Measurements from ENCODE around the gene KDM4F. TPM values are rescaled to one million over a fixed set of nuclear protein-coding genes. Genes with fewer than 3 reads are reported as not detected.

KDM4F gene
- total RNA-seq, 1 experiment from 2014 or later: not detected

DNA sequence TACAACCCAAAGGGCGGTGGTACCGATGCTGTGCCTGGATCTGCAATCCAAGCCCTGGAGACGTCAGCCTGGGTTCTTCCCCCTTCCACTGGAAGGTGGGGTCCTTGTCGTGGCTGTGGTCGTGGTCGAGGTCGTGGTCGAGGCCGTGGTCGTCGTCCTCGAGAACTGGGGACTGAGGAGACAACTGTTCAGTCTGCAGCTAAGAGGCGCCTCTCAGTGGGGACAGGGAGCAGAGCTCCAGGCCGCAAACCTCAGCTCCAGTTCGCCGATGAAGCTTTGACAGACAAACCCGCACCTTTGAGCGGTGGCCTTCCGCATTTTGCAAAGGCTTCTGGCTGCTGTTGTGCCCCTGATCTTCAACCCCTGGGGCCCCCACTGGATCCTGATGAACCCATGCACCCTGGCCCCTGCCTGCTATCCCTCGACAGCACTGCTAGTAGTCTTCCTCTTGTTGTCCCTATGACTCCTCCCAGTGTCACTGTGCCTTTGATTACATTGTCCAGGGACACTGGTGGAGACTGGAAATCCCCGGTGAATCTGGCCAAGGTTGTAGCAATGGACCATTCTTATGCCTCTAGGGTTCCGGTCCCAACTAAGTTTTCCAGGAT lies 1.5 kb downstream of the KDM4F start:
- H3K9me3 ChIP-seq: no peaks in the 10 kb centered on the region
- peaks cover 10% of the 10 kb centered on the region for H3K27me3 ChIP-seq
- no peaks in the 10 kb centered on the region for H3K36me3 ChIP-seq
- no peak overlapping the region for H3K4me3 ChIP-seq
- DNase-seq: no peak

DNA sequence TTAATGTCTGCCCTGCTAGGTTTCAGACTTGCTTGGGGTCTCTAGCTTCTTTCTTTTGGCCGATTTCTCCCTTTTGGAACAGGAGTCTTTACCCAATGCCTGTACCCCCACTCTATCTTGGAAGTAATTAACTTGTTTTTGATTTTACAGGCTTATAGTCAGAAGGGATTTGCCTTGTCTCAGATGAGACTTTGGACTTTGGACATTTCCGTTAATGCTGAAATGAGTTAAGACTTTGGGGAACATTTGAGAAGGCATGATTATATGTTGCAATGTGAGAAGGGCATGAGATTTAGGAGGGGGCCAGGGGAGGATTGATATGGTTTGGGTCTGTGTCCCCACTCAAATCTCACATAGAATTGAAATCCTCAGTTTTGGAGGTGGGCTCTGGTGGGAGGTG lies 5.1 kb downstream of the KDM4F start:
- Histone ChIP-seq H3K36me3 (no peaks in the 10 kb centered on the region), H3K9me3 (no peaks in the 10 kb centered on the region), H3K27me3 (no peaks in the 10 kb centered on the region), H3K4me3 (no peak overlapping the region)
- no peak for DNase-seq

DNA sequence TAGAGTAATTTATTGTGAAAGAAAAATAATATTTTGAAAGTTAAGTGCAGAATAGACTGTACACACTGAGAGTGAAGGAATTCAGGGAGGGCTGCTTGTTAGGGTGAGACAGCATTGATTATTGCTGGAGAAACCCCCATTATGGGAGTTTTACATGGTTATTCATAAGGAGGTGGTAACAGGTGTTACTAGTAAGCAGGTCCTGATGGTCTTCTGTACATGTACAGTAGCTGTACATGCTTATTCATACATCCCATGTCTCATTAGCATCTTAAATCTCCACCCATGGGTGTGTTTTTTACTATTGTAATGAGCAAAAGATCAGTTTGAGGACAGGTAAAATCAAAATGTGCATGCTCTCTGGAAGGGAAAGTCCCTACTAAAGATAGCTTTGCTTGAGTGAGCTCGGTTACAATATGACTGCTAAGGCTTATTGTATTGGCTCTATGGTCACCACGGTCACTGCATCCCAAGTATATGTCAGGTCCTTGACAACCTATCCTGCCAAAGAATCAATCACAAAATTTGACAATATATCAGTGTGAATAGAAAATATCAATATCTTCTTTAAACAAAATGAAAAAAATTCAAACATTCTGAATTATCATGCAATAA lies 6.2 kb downstream of the KDM4F start:
- no peaks in the 10 kb centered on the region for H3K36me3 ChIP-seq
- H3K9me3 ChIP-seq: no peaks in the 10 kb centered on the region
- no peak overlapping the region for H3K4me3 ChIP-seq
- DNase-seq: no peak
- no peaks in the 10 kb centered on the region; the same call in 1 of the 2 replicates for H3K27me3 ChIP-seq

DNA sequence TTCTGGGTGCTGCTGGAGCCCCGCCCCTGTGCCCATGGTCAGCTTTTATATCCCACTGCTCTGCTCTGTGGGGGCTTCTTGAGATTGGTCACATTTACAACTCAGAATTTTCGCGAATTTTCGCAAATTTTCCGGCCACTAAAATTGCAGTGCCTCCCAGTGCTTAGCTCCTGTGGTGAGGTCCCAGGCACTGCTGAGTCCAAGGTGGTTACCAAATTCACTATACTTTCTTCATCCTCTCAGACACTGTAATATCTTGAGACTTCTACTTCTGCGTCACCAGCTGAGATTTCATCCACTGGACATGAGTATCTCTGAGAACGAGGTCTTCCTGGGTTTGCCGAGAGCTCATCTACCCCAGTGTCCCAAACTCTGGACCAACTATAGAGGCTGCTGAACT lies 8.7 kb downstream of the KDM4F start:
- Histone ChIP-seq H3K9me3 (no peaks in the 10 kb centered on the region), H3K36me3 (no peaks in the 10 kb centered on the region), H3K4me3 (no peak overlapping the region), H3K27me3 (no peaks in the 10 kb centered on the region; the same call in 1 of the 2 replicates)
- DNase-seq: no peak

DNA sequence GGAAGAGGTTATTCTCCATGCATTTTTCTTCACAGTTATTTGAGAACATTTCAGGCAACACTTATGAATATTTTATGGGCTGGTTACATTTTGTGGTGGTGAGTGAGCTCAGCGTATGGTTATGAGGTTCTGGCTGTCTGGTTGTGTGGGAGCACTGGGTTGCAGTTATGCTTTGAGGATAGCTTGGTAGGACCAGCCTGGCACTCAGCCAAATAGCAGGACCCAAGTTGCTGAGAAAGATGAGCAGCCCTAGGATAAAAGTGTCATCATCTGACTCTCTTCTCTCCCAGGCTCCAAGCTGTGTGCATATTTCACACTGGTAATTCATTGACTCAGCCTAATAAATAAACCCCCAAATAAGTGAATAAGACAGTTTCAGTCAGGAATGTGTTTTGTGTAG lies 9.4 kb downstream of the KDM4F start:
- Histone ChIP-seq H3K9me3 (no peaks in the 10 kb centered on the region), H3K4me3 (no peak overlapping the region), H3K27me3 (no peaks in the 10 kb centered on the region; the same call in 1 of the 2 replicates), H3K36me3 (no peaks in the 10 kb centered on the region)
- no peak for DNase-seq

DNA sequence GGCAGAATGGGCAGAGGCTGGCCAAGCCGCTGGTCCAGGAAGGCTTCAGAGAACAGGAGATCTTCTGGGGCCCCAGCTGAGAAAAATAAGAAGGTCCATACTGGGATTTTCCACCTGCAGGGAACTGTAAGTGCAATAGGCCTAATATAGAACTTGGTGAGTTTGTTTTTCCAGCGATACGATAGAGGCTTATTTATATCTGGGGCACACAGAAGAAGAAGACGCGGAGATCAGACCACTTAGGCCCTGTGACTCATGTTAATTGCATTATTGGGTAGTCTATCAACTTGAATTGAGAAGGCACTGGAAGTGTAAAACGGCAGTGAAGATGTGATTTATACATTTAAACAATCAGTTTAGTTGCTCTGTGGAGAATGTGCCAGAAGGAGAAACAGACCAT lies 9.8 kb downstream of the KDM4F start:
- Histone ChIP-seq H3K27me3 (no peaks in the 10 kb centered on the region; the same call in 1 of the 2 replicates), H3K9me3 (no peaks in the 10 kb centered on the region), H3K36me3 (no peaks in the 10 kb centered on the region), H3K4me3 (no peak overlapping the region)
- no peak for DNase-seq

DNA sequence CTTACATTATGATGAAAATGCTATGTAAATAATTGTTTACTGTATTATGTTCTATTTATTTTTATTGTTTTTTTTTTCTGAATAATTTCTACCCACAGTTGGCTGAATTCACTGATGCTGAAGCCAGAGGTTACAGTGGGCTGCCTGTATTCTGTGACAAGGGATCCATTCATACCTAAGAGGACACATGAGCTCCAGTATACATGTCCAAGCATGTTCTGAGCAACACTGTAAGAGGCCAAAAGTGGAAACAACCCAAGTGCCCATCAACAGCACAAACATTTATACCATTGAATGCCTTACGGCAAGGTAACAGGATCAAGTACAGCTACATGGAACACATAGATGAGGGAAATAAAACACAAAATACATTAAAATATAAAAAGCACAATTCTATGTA lies 16.1 kb downstream of the KDM4F start:
- no peaks in the 10 kb centered on the region for H3K36me3 ChIP-seq
- DNase-seq: no peak
- no peaks in the 10 kb centered on the region; the same call in 1 of the 2 replicates for H3K27me3 ChIP-seq
- H3K4me3 ChIP-seq: no peak overlapping the region
- H3K9me3 ChIP-seq: no peaks in the 10 kb centered on the region

DNA sequence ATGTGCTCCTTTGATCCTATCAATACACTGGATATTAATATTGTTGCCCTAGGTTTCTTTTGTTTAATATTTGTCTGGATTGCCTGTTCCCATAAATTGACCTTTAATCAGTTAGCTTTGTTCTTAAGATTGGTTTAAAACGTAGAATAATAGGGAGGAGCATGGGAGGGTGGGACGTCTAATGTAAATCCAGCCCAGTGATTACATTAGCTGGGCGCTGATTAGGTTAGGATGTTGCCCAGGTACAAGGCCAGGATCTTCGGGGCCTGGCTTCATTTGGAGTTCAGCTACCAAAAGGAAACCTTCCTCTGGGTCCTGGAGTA lies 17.5 kb downstream of the KDM4F start, which contains the start of gene SRSF8:
SRSF8 (plus strand) TSS at position 204 of the 323 bp plus-strand sequence. CDS start 308 bp downstream, outside the sequence.
- Histone ChIP-seq H3K4me3 (peak within 1 kb of the TSS; percentile 72), H3K36me3 (no peaks in the 10 kb centered on the region), H3K9me3 (no peaks in the 10 kb centered on the region), H3K27me3 (no peaks in the 10 kb centered on the region)
- no peak for DNase-seq

DNA sequence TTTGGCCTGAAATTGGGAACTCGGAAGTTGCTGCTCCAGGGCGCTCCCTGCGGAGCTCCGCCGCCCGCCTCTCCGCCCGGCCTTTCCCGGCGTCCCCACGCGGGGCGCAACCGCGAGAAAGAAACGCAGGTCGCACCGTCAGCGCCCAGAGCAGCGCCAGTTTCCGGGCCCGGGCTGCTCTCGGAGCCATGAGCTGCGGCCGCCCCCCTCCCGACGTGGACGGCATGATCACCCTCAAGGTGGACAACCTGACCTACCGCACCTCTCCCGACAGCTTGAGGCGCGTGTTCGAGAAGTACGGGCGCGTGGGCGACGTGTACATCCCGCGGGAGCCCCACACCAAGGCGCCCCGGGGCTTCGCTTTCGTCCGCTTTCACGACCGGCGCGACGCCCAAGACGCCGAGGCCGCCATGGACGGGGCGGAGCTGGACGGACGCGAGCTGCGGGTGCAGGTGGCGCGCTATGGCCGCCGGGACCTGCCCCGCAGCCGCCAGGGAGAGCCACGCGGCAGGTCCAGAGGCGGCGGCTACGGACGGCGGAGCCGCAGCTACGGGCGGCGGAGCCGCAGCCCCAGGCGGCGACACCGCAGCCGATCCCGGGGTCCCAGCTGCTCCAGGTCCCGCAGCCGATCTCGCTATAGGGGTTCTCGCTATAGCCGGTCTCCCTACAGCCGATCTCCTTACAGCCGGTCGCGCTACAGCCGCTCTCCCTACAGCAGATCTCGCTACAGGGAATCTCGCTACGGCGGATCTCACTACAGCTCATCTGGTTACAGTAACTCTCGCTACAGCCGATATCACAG lies 18.0 kb downstream of the KDM4F start:
- H3K9me3 ChIP-seq: no peaks in the 10 kb centered on the region
- DNase-seq: peak; percentile 82
- H3K27me3 ChIP-seq: no peaks in the 10 kb centered on the region
- H3K36me3 ChIP-seq: no peaks in the 10 kb centered on the region
- H3K4me3 ChIP-seq: peak overlapping the region; percentile 72

DNA sequence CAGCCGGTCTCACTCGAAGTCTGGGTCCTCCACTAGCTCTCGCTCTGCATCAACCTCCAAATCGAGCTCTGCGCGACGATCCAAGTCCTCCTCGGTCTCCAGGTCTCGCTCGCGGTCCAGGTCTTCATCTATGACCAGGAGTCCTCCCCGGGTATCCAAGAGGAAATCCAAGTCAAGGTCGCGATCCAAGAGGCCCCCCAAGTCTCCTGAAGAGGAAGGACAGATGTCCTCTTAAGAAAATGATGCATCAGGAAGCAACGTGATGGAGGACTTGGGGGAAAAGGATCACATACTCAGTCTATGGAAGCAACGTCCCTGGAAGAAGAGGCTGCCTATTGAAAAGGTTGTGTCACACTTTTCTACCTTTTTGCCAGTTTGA lies 18.6 kb downstream of the KDM4F start:
- Histone ChIP-seq H3K27me3 (no peaks in the 10 kb centered on the region), H3K9me3 (no peaks in the 10 kb centered on the region), H3K36me3 (no peaks in the 10 kb centered on the region), H3K4me3 (peak overlapping the region; percentile 72)
- DNase-seq: no peak

DNA sequence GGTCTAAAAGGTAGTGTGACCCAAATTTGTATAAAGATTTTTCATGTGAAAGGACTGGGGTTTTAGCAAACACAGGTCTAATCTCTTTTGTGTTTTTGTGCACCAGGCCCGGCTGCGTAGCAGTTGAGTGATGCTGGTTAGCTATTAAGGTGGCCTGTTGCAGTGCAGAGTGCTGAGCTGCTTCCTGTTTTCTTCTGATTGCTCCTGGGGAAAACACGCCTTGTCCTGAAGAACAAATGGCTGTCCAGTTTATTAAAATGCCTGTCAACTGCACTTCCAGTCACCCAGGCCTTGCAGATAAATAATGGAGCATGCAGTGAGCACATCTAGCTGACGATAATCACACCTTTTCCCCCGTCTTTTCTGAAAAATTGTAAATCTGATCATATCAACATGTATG lies 19.3 kb downstream of the KDM4F start:
- no peaks in the 10 kb centered on the region for H3K36me3 ChIP-seq
- DNase-seq: peak; percentile 78

DNA sequence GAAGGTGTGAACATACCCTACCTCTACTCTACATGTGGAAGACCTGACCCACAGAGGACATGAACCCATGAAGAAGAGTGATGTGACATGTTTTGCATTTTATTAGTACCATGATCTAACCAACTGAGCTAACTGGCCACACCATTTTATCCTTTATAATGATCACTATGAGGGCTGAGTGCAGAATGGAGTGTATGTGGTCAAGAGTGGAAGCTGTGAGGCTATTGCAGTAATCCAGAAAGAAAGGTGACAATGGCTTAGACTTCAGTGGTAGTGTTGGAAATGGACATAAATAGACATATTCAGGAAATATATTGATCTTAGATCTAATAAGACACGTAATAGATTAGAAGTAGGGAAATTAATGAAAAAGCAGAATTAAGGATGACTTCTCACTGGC lies 21.2 kb downstream of the KDM4F start:
- Histone ChIP-seq H3K4me3 (no peak overlapping the region), H3K36me3 (no peaks in the 10 kb centered on the region), H3K27me3 (no peaks in the 10 kb centered on the region), H3K9me3 (no peaks in the 10 kb centered on the region)
- no peak for DNase-seq

More for the DNA sequence above, 19.3 kb downstream of the KDM4F start:
- H3K4me3 ChIP-seq: peak overlapping the region; percentile 72
- no peaks in the 10 kb centered on the region for H3K9me3 ChIP-seq
- no peaks in the 10 kb centered on the region for H3K27me3 ChIP-seq

DNA sequence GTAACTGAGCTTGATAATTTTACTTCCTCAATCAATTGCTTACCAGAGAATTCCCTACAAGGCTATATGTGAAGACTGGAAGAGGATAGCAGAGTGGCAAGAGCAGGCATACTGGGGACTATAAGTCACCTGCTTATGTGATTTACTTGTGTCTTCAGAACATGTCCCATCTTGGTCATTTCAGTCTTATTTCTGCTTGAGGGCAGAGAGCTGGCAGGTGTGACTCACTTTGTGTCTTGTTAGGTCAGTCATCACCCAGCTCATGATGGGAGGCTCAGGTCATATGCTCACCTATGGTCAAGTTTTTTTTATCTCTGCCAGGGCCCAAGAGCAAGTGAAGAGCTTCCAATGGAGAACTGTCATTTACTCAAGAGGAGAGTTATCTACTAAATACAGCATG lies 23.7 kb downstream of the KDM4F start:
- H3K9me3 ChIP-seq: no peaks in the 10 kb centered on the region
- no peaks in the 10 kb centered on the region for H3K36me3 ChIP-seq
- no peak overlapping the region for H3K4me3 ChIP-seq
- DNase-seq: no peak
- no peaks in the 10 kb centered on the region for H3K27me3 ChIP-seq

DNA sequence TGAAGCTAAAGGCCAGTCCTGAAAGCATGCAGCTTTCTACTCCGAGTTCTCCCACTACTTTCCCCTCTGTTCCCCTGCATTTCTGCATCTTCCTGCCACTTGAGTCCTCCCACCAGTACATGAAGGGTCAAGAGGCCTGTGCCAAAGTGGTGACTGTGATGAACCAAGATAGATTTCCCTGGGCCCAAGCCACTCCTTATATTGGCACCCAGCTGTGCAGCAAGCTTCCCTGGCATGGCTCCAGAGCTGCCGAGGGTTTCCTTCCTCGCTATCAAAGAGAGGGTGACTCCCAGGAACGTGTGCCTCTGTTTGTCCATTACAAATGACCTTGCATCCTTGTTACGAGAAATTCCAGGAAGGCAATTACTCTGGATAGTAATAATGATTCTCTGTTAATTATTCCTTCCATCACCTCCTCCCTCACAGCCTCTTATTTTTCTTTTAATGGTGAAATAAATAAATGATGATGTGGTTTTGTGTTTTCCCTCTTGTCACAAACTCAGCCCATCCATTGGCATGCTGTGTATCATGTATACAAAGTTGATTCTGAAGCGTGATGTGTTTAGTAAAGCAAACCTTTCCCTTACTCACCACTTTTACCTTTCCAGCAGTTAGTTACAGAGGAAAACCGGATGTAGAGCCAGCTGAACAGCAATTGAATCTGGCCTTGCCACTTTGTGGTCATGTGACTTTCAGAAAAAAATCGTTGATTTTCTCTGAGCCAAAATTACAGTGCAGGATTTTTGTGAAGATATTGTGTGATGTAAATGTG lies 25.8 kb downstream of the KDM4F start:
- Histone ChIP-seq H3K27me3 (no peaks in the 10 kb centered on the region), H3K4me3 (no peak overlapping the region), H3K9me3 (no peaks in the 10 kb centered on the region), H3K36me3 (no peaks in the 10 kb centered on the region)
- DNase-seq: no peak

DNA sequence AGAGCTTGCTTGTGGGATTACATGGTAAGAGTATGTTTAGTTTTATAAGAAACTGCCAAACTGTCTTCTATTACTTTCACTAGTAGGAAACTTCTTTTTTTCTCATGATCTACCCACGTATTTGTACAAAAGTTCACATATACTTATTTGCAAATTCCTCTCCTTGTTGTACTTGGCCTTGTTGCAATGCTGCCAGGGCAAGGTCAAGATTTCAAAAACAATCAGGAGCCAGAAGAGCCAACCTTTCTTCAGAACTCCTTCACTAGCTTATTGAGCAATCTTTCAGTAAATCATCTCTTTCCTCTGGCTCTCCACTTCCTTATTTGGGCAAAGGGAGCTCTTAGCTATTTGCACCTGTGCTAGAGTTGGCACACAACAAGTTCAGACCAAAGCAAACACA lies 27.2 kb downstream of the KDM4F start:
- DNase-seq: peak; percentile 74

DNA sequence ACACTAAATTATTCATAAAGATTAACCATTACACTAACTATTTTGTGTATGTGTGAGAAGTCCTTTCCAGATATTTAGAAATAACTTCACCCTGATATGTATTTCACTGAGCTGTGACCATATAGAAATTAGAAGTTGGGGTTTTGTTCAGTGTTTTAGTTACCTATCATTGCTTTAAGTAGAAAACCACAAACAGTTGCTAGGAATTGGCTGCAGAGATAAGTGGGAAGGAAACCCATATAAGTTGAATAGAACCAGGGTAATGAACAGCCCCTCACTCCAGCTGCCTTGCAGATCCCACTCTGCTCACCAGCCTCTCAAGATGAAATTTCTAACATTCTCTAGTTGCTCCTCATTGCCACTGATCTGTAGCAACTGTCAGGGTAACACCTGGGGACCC lies 27.8 kb downstream of the KDM4F start:
- DNase-seq: no peak
- Histone ChIP-seq H3K9me3 (no peaks in the 10 kb centered on the region), H3K4me3 (no peak overlapping the region), H3K36me3 (no peaks in the 10 kb centered on the region), H3K27me3 (no peaks in the 10 kb centered on the region)

More for the DNA sequence above, 27.2 kb downstream of the KDM4F start:
- H3K27me3 ChIP-seq: no peaks in the 10 kb centered on the region
- H3K4me3 ChIP-seq: no peak overlapping the region
- H3K9me3 ChIP-seq: no peaks in the 10 kb centered on the region
- no peaks in the 10 kb centered on the region for H3K36me3 ChIP-seq

DNA sequence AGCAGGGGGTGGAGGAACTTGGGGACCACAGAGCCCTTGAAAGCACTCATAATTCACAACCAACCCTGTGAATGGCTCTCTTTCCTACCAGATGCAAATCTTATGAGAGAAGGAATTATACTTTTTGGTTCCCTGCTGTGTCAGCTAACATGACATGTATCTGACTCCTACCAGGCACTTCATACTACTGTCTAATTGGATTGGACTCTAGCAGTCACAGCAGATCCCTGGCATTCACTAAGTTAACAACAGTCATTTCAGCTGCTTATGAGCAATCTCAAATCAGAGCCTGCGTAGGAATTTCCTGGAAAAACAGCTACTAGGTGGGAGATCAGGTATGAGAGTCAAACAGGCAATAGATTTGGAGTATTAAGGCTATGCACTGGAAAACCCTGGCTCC lies 29.3 kb downstream of the KDM4F start:
- DNase-seq: peak; percentile 26
- no peaks in the 10 kb centered on the region for H3K9me3 ChIP-seq
- H3K27me3 ChIP-seq: no peaks in the 10 kb centered on the region
- no peak overlapping the region for H3K4me3 ChIP-seq
- no peaks in the 10 kb centered on the region for H3K36me3 ChIP-seq
